Stimulated activated CD4-positive, alpha-beta T cell treated with anti-CD3 and anti-CD28 coated beads, Interleukin-1b, Interleukin-23, amount 100 ng/mL, for 24 hours (primary cell): ENCODE results near the gene ZBTB21.

Source experiments
- DNase-seq, 4 experiments: peaks; one replicate each; pipeline ENCODE4 v3.0.0-alpha.2; 2020; ENCODE audit warnings: low read depth in 4 of 4, low spot score in 1 of 4

ZBTB21 gene

DNA sequence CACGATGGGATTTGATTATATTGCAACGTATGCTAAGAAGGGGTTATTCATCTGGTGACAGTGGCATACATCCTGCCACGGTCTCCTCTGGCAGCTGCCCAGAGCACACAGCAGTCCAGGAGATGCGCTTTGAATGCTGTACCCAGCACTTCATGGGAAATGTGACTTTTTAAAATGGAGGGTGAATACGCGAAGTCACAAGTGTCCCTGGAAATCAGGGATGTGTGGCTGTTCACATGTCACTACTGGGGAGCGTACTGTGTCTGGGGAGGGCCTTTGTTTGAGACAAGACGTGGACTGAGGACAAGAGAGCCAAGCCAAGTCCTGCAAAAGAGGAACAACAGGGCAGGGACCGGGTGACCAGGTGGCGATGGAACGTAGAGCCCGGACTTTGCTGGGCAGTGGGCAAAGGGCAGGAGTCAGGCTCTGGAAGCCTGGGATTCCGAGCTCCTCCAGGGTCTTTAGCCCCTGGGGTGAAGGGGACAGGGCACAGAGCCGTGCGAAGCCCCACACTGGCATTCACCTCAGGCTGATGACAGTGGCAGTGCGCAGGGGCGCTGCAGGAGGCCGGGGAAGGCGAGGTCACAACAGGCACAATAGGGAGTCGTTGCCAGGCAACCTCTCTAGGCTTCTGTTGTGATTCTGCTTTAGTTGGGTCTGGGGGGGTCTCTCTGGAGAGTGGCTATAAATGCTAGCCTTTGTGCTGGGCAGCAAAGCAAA, 11.4 kb upstream of the ZBTB21 start:
- DNase-seq = no peak

DNA sequence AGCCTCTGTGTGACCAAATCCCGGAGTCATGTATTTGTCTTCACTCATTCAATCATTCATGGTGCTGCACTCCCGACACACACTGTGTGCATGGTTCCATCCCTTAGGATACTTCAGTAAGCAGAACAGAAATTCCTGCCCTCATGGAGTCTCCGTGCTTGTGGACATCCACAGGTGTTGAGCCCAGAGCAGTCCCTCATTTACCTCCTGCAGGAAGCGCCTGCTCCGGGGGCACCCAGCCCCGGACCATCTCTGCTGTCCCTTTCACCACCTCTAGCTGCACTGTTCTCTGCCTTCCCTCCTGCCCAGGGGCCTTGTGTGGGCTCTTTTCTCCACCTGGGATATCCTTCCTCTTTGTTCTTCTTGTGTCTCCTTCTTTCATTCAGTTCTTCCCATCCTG, 9.5 kb upstream of the ZBTB21 start:
- no peak for DNase-seq

DNA sequence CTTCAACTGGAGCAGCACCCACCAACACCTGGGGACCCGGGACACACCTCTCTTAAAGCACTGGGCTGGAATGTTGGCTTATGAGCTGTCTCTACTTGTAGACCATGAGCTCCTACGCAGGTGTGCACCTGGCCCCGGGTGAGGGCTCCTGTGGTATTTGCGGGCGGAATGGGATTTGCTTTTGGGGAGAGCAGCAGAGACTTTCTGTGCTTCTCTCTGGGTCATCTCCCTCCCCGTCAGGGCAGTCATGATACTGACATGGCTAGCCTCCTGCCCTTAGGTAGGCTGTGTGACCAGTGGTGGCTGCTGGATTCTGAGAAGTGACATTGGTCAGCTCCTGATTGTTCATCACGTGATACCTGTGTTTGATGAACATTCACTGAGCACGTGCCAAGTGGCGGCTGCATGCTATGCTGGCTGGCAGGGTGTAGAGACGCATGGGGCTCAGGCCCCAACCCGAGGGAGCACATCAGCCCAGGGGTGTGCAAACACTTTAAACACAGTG, 9.0 kb upstream of the ZBTB21 start:
- no peak for DNase-seq

- no peak for DNase-seq
Observed at GRCh38 chr21:42017022-42017421, 6.9 kb upstream of the ZBTB21 start.

DNA sequence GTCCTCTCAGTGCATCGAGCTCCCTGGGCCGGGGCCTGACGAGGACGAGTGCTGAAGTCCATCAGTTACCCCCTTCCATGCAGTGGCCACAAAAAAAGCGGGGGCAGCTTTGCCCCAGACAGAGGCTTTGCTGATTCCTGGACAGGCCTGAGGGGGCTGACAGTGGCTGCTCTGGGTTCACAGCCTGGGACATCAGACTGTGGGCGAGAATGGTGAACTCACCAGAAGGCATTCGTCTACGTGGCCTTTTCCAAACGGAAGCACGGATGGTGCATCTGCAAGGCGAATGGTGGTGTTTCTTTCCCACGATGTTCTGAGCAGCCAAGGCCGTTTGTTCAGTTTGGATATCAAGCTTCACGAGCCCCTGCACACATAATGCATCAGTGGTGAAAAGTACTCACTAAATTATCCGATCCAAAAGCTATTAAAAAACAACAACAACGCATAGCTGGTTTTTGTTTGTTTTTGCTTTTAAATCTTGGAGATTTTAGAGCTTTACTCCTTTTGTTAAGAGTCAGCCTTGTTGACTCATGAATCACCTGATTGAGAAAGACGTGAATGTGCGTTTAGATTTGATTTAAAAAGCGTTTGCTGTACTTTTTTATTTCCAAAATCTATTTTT, 6.3 kb upstream of the ZBTB21 start:
- DNase-seq = no peak

GRCh38 chr21:42013931-42014330, 3.8 kb upstream of the ZBTB21 start:
- no peak for DNase-seq

DNA sequence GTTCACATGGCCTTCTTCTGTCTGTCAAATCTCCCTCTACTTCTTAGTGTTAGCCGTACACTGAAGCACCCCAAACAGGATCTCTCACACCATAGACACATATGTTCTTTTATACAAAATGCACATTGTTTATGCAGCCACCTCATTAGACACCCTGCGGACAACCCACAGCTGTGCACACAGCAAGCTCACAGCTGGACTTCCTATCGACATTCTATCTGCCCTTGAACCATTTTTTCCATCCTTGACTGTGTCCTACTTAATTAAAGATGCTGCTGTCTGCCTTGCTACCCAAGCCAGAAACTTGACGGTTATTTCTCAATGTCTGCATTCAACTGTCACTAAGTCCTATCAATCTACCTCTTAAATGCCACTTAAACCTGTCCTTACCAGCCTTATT, 3.2 kb upstream of the ZBTB21 start:
- no peak for DNase-seq

DNA sequence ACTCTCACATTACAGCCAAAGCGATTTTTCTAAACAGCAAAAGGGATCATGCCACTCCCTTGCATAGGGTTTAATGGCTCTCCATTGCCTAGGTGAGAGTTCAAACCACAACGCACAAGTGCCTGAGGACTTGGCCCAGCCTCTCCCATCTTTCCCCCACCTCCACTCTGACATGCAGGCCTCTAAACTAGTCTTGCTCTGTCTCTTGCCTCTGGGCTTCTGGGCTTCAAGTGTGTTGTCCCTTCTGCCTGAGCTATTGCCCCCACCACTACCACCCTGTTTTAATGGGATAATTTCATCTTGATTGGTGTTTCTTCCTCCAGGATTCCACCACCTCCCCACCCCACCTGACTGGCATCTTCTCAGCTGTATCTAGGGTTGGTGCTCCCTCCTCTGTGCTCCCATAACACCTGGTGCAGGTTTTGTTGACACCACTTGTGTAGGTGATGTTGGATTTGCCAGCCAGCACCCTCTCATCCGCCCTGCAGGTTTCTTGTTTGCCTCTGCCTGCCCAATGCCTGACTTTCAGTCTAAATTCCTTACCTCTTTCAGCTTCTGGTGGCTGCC, 2.7 kb upstream of the ZBTB21 start:
- DNase-seq = no peak

DNA sequence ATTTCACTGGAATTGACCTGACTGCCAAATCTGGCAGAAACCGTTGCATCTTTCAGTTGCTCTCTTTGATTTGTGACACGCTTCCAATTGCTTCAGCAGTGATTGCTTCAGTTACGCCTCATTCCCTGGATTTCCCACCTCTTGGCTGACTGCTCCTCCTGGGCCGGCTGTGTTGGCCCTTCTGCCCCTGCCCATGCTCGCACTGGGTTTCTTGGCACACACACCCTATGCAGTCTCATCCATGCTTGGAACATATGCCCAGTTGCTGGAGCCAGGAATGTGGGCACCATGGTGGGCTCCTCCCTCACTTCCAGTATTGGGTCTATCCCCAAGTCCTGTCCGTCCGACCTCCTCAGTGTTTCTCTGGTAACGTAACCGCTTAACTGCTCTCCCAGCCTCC, 2.2 kb upstream of the ZBTB21 start:
- no peak for DNase-seq

- DNase-seq = peak in 1 of 4 experiments; percentile 17
Observed at GRCh38 chr21:42010507-42011495, 641 bp upstream of the ZBTB21 start.

- peak in 3 of 4 experiments; percentile 35 to 56 (median 54) for DNase-seq
Observed at GRCh38 chr21:42009018-42009830, 936 bp downstream of the ZBTB21 start.

DNA sequence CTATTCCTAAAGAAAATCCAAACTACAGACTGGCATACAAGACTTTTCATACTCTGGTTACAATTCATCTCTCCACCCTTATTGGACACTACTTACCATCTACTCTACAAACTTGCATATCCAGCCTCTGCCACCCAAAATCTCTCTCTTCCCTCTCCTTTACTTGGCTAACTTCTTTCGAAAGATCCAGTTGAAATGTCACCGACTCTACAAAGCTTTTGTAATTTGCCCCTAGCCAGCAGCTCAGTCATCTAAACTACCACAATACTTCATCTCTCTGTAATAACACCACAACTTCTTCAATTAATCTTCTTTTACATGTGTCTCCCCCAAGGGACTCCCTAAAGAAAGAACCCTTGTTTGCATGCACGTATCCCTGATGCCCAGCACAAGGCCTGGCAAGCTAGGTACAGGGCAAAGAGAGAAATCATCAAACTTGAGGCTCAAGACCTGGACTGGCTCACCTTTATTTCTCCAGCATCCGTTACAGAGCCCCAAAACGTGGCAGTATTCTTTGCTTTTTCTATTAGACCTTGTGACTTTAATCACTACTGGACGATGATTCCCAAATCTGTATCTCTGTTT, 2.7 kb downstream of the ZBTB21 start:
- no peak for DNase-seq

GRCh38 chr21:42006765-42007164, 3.4 kb downstream of the ZBTB21 start:
- no peak for DNase-seq

- DNase-seq = no peak
Observed at GRCh38 chr21:42004406-42005199, 5.6 kb downstream of the ZBTB21 start.

GRCh38 chr21:42003051-42003461, 7.1 kb downstream of the ZBTB21 start:
- DNase-seq = peak in 2 of 4 experiments; percentile 12 to 27

GRCh38 chr21:42002421-42002958, 7.7 kb downstream of the ZBTB21 start:
- peak; percentile 40 to 73 (median 52) for DNase-seq

GRCh38 chr21:42001781-42002180, 8.4 kb downstream of the ZBTB21 start:
- DNase-seq = no peak

DNA sequence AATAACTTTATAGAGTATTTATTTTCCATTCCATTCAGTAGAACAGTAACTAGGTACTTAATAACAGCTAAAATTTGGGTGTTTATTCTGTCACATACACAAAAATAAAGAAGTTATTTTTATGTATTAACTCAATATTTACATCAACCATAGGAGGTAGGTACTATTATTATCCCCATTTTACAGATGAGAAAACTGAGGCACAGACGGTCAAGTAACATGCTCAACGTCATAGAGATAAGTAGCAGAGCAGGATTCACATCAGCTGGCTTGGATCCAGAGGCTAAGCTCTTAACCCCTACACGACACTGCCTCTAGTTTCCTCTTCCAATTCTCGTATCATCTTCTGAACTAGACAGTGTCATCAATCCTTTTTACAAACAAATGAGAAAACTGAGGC, 9.3 kb downstream of the ZBTB21 start:
- no peak for DNase-seq

DNA sequence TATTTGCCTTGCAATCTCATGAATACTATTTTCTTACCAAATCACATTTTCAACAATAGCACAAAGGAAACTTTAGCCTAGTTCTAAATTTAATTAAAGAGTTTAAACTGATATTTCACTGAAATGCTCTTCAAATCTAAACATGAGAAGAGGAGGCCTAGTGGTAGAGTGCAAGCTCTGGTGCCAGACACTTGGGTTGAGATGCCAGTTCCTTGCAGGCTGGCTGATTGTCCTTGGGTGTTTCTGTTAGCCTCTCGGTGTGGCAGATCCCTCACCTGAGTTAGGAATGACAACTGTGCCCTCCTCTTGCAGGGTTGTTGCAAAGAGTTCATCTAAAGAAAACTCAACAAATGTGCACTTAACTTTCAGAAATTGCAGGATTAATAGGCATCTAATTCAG, 12.5 kb downstream of the ZBTB21 start:
- no peak for DNase-seq
